HepG2 (cell line): ENCODE measurements around the gene ARHGAP33. TPM values are rescaled to one million over a fixed set of nuclear protein-coding genes. Genes with fewer than 3 reads are reported as not detected.

ENCODE experiments used
- ATAC-seq: fragments of 200-7000 bp; cut with Tn5 transposase; 3 replicates; pipeline ENCODE4 v1.9.1; 2020; ENCODE audit warnings: mild to moderate bottlenecking, moderate library complexity
- BruUV-seq: library from RNA; stranded (reverse); fragments of 400-500 nt; replicated peaks from 2 replicates; lab custom pipeline; 2021; lab: Mats Ljungman, UMichigan
- CTCF ChIA-PET: fragments of 300-600 bp; formaldehyde crosslinking; extraction: SDS; loops from one replicate; lab custom pipeline; 2021; ENCODE audit warnings: low total read pairs, inconsistent platforms, low intra/inter-chr PET ratio; lab: Yijun Ruan, JAX
- POLR2A ChIA-PET: fragments of 350-600 bp; sonication (Branson Sonifier 250); formaldehyde crosslinking; loops from one replicate; lab custom pipeline; 2020; ENCODE audit warnings: antibody characterized with exemption, inconsistent platforms; lab: Yijun Ruan, JAX
- DNase-seq: peaks from one replicate; pipeline ENCODE4 v3.0.0-alpha.2; 2015; ENCODE audit warnings: low spot score
- FAIRE-seq: peaks from 3 replicates; lab custom pipeline; 2011; peaks lifted over from hg19 to GRCh38; lab: Jason Lieb, UNC
- H2AFZ ChIP-seq: one replicate; pipeline ENCODE4 v1.6.1; 2011; ENCODE audit warnings: low read length, inconsistent platforms
- H3K27ac ChIP-seq: fragments of 300-600 bp; 3 replicates; pipeline ENCODE4 v1.8.0; 2011; ENCODE audit warnings: mixed run types, mild to moderate bottlenecking, mixed read lengths, low read length, inconsistent platforms; ENCODE audit not compliant: insufficient read depth; ENCODE audit errors: extremely low read length
- H3K27me3 ChIP-seq, 2 experiments: fragments of 200-600 bp in 1 of 2; 2 replicates in 1 of 2; 3 replicates in 1 of 2; pipeline versions ENCODE4 v1.6.0 to v1.8.0; 2011; ENCODE audit warnings: low read length in 2 of 2, mild to moderate bottlenecking in 2 of 2, moderate library complexity in 2 of 2, inconsistent platforms in 1 of 2; ENCODE audit not compliant: insufficient read depth in 2 of 2, control insufficient read depth in 1 of 2
- H3K36me3 ChIP-seq, 2 experiments: fragments of 200-600 bp in 1 of 2; replicated peaks in 1 of 2; 2 replicates in 1 of 2; 3 replicates in 1 of 2; pipeline versions ENCODE4 v1.5.1 to v1.8.0; 2011; ENCODE audit warnings: low read length in 2 of 2, inconsistent platforms in 1 of 2; ENCODE audit not compliant: insufficient read depth in 2 of 2, control insufficient read depth in 1 of 2
- H3K4me1 ChIP-seq: 2 replicates; pipeline ENCODE4 v1.5.1; 2012; ENCODE audit warnings: low read length, inconsistent platforms; ENCODE audit not compliant: insufficient read depth
- H3K4me2 ChIP-seq: 2 replicates; pipeline ENCODE4 v1.6.0; 2011; ENCODE audit warnings: low read depth, low read length, inconsistent platforms
- H3K4me3 ChIP-seq, 3 experiments: fragments of 200-600 bp in 1 of 3; sonication (generic), shearing (Covaris generic) in 1 of 3; replicated peaks in 1 of 3; 2 replicates each; pipeline ENCODE4 v1.5.1; 2011 to 2016; ENCODE audit warnings: low read length in 3 of 3, inconsistent platforms in 2 of 3, low read depth in 2 of 3, mild to moderate bottlenecking in 2 of 3, control low read depth in 1 of 3, mixed read lengths in 1 of 3; ENCODE audit not compliant: insufficient read depth in 1 of 3
- H3K79me2 ChIP-seq: one replicate; pipeline ENCODE4 v1.6.1; 2011; ENCODE audit warnings: low read length, inconsistent platforms; ENCODE audit not compliant: insufficient read depth
- H3K9ac ChIP-seq: 2 replicates; pipeline ENCODE4 v1.6.0; 2011; ENCODE audit warnings: mild to moderate bottlenecking, low read depth, low read length, inconsistent platforms; ENCODE audit not compliant: insufficient read depth
- H3K9me3 ChIP-seq: 2 replicates; pipeline ENCODE4 v1.5.1; 2012; ENCODE audit warnings: mild to moderate bottlenecking, low read length
- H4K20me1 ChIP-seq: 2 replicates; pipeline ENCODE4 v1.6.0; 2011; ENCODE audit warnings: inconsistent platforms, mild to moderate bottlenecking, low read length, moderate library complexity; ENCODE audit not compliant: insufficient read depth
- AGO1 ChIP-seq: fragments of 200-400 bp; formaldehyde crosslinking; IDR thresholded peaks from 2 replicates; pipeline ENCODE4 v1.6.1; 2017; ENCODE audit warnings: mild to moderate bottlenecking, low read depth, low read length, moderate library complexity; ENCODE audit not compliant: poor library complexity, severe bottlenecking
- AGO2 ChIP-seq: fragments of 200-400 bp; formaldehyde crosslinking; optimal IDR thresholded peaks from 2 replicates; pipeline ENCODE3; 2017; ENCODE audit warnings: mild to moderate bottlenecking, low read depth, low read length, moderate library complexity
- HNRNPK ChIP-seq: fragments of 200-400 bp; formaldehyde crosslinking; IDR thresholded peaks from 2 replicates; pipeline ENCODE4 v1.6.1; 2018; ENCODE audit warnings: low read length, low read depth, moderate library complexity, mild to moderate bottlenecking; ENCODE audit not compliant: poor library complexity, severe bottlenecking
- POLR2G ChIP-seq: fragments of 200-400 bp; formaldehyde crosslinking; IDR thresholded peaks from 2 replicates; pipeline ENCODE4 v1.6.1; 2018; ENCODE audit warnings: mild to moderate bottlenecking, low read depth, low read length, moderate library complexity
- RBFOX2 ChIP-seq: fragments of 200-400 bp; formaldehyde crosslinking; IDR thresholded peaks from 2 replicates; pipeline ENCODE4 v1.6.1; 2017; ENCODE audit warnings: low read depth, mild to moderate bottlenecking, low read length
- SATB2 ChIP-seq: sonication (generic); formaldehyde crosslinking; IDR thresholded peaks from 2 replicates; pipeline ENCODE4 v1.5.0; 2020; ENCODE audit warnings: missing genetic modification reagents
- ZFP36L2 ChIP-seq: sonication (generic); formaldehyde crosslinking; IDR thresholded peaks from 2 replicates; pipeline ENCODE4 v1.4.0; 2020; ENCODE audit warnings: missing genetic modification reagents
- ZKSCAN8 ChIP-seq: IDR thresholded peaks from 2 replicates; pipeline ENCODE4 v1.6.1; 2016; ENCODE audit warnings: borderline replicate concordance, missing genetic modification reagents, missing compliant biosample characterization
- ZNF383 ChIP-seq: sonication (generic); formaldehyde crosslinking; IDR thresholded peaks from 2 replicates; pipeline ENCODE4 v1.4.0; 2020; ENCODE audit warnings: missing genetic modification reagents, mild to moderate bottlenecking, borderline replicate concordance
- WGBS: methylation state at CpG from one replicate; pipeline ENCODE4 v1.1.6; 2017; ENCODE audit warnings: low lambda C conversion rate; 5-methylcytosine and 5-hydroxymethylcytosine counted together
- in situ Hi-C: cut with HindIII; loops from 2 replicates; pipeline ENCODE4 v1.10.0; 2017; ENCODE audit warnings: low pct_unique_long_range_greater_than_20kb; ENCODE audit not compliant: extremely low pct_ligation_motif_present
- intact Hi-C: fragments of 100-400 bp; cut with micrococcal nuclease; formaldehyde crosslinking; loops from one replicate; pipeline ENCODE4 v1.10.0; 2022; ENCODE audit not compliant: unreplicated experiment
- polyA plus RNA-seq, 8 experiments: library from polyadenylated mRNA; depleted of rRNA in 3 of 8; stranded (reverse) in 7 of 8; unstranded in 1 of 8; fragments of >200 nt; fragmentation: Illumina TruSeq in 4 of 8; extraction: Trizol in 4 of 8; gene quantifications; 2 replicates each; pipeline versions ENCODE4 v1.2.1 to v1.2.3, GENCODE V29; 2011 to 2016; ENCODE audit warnings: low read depth in 4 of 8, missing spikeins in 1 of 8, mixed read lengths in 1 of 8; ENCODE audit not compliant: insufficient read depth in 1 of 8
- total RNA-seq, 5 experiments: library from RNA; depleted of rRNA; stranded (reverse); fragments of >200 nt; fragmentation: Illumina TruSeq; extraction: Trizol; gene quantifications; 2 replicates each; pipeline ENCODE4 v1.2.3, GENCODE V29; 2016; ENCODE audit warnings: low read depth in 1 of 5
- TF ChIP-seq, protein P1 (sequence below): sonication (generic); formaldehyde crosslinking; IDR thresholded peaks from 2 replicates; pipeline ENCODE4 v1.4.0; 2020; ENCODE audit warnings: missing genetic modification reagents

The ARHGAP33 gene
- total and polyA plus RNA-seq, 2 of the 13 experiments (the other 11 are each of a cell fraction or from before 2014, with no cell fraction given) = 1.3 to 2.7 TPM

GRCh38 chr19:35755550-35756376 is 19.6 kb upstream of the ARHGAP33 start:
- Histone ChIP-seq H3K79me2 (peaks cover 6% of the 10 kb centered on the region), H3K36me3 (peaks cover 3 to 24% of the 10 kb centered on the region in 2 experiments; a peak in 3 of 5 replicates), H3K27ac (no peak overlapping the region), H3K4me3 (no peak overlapping the region), H3K27me3 (no peaks in the 10 kb centered on the region), H3K9ac (no peak overlapping the region), H2AFZ (no peak overlapping the region), H4K20me1 (no peaks in the 10 kb centered on the region), H3K9me3 (no peaks in the 10 kb centered on the region), H3K4me2 (no peak overlapping the region), H3K4me1 (peaks cover 20% of the 10 kb centered on the region)
- no peak for ATAC-seq
- DNase-seq = no peak
- no TSS peak for BruUV-seq
- intact Hi-C loops = no loop called here
- no peak for FAIRE-seq
- CTCF ChIA-PET = no interaction called here
- in situ Hi-C loops = no loop called here
- POLR2A ChIA-PET = interaction anchor here (1.3 kb wide), 1 partner anchor 16 kb away, joined by 5 read pairs; no protein-coding TSS in a partner anchor
- TF ChIP-seq AGO2 (peak; percentile 22), ZFP36L2 (CRISPR knock-in tag) (no peak), RBFOX2 (0 out of 2 replicates have a peak, but pooled peaks have one; percentile 47)
- 97% methylated on average over 39 of the region's 74 CpGs for WGBS

DNA sequence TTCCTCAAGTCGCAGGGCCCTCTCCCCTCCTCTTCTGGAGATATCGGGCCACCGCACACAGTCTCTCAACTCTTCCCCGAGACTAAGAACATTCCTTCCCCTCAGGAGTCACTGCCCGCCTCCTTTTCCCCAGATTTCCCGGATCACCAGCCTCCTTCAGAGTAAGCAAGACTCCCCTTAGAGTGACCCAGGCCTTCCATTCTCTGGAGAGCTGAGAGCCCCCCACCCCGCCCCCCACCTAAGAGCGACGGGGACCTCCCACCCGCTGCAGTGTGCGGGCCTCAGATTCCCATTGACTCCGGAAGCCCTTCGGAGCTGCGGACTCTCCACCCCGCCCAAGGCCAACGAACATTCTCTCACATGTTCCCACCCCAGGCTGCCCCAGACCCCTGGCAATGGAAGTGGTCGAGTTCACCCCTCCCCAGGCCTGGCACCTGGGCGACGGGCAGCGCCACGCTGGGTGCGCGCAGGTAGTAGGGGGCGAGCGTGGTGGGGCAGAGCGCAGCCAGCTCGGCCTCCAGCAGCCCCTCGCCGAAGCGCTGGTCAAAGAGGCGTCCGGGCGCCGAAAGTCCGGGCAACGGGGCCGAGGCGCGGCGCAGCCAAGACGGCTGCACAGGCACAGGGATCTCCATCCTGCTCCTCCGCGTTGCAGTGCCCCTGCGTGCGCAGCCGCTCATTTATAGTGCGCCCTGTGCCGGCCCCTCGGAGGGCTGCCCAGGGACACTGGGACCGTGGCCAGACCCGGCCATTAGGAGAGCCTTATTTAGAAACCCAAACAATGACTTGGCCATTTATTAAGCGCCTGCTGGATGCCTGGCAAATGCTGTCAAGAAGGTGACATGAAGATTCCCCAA is 18.8 kb upstream of the ARHGAP33 start, which contains the start of gene HSPB6:
TSS of gene HSPB6 (minus strand) at position 653 of the 854 bp plus-strand sequence. CDS start at position 632, 21 bp downstream.
- H3K9ac ChIP-seq = peak within 1 kb of the TSS; percentile 74

More for the DNA sequence above, 18.8 kb upstream of the ARHGAP33 start, which contains the start of gene HSPB6:
- DNase-seq = no peak
- 98% methylated on average over 32 of the region's 52 CpGs for WGBS
- in situ Hi-C loops = no loop called here
- intact Hi-C loops = no loop called here
- H3K4me2 ChIP-seq = peak within 1 kb of the TSS; percentile 86
- no peaks in the 10 kb centered on the region for H3K9me3 ChIP-seq
- BruUV-seq = no TSS peak
- H4K20me1 ChIP-seq = no peaks in the 10 kb centered on the region
- H3K27me3 ChIP-seq = no peaks in the 10 kb centered on the region
- FAIRE-seq = no peak
- H3K79me2 ChIP-seq = peaks cover 6% of the 10 kb centered on the region
- no peak for TF ChIP-seq SATB2 (CRISPR knock-in tag)
- TF ChIP-seq HNRNPK = peak; percentile 19
- no peak for TF ChIP-seq ZNF383 (CRISPR knock-in tag)
- peak; percentile 67 for TF ChIP-seq AGO2
- TF ChIP-seq RBFOX2 = peak; percentile 47
- TF ChIP-seq, protein P1, sequence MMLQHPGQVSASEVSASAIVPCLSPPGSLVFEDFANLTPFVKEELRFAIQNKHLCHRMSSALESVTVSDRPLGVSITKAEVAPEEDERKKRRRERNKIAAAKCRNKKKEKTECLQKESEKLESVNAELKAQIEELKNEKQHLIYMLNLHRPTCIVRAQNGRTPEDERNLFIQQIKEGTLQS (CRISPR knock-in tag) = no peak
- TF ChIP-seq POLR2G = 0 out of 2 replicates have a peak, but pooled peaks have one; percentile 21
- TF ChIP-seq AGO1 = peak; percentile 34
- 0 out of 2 replicates have a peak, but pooled peaks have one; percentile 54 for TF ChIP-seq ZKSCAN8
- TF ChIP-seq, all 625 proteins: peak for 6
- peaks cover 20% of the 10 kb centered on the region for H3K4me1 ChIP-seq
- H3K4me3 ChIP-seq = peak within 1 kb of the TSS; percentile 65 to 83 (median 79)
- H3K27ac ChIP-seq = peak within 1 kb of the TSS; percentile 79
- ChIA-PET POLR2A (interaction anchor here (0.7 to 1.5 kb wide), 5 partner anchors 8 to 16 kb away, joined by 3 to 17 read pairs (median 5); partner anchors contain the start of genes LIN37, PSENEN and U2AF1L4), CTCF (no interaction called here)
- H2AFZ ChIP-seq = no peak within 1 kb of the TSS
- H3K36me3 ChIP-seq = peaks cover 3 to 28% of the 10 kb centered on the region in 2 experiments; a peak in 4 of 5 replicates
- ATAC-seq = no peak
